ENCODE measurements around the gene WNT3A.
"Not testable (repeated sequence)": the region's sequence is repeated elsewhere in the genome, so short reads cannot be mapped to it uniquely, and the experiment has no call there.

The WNT3A gene

DNA sequence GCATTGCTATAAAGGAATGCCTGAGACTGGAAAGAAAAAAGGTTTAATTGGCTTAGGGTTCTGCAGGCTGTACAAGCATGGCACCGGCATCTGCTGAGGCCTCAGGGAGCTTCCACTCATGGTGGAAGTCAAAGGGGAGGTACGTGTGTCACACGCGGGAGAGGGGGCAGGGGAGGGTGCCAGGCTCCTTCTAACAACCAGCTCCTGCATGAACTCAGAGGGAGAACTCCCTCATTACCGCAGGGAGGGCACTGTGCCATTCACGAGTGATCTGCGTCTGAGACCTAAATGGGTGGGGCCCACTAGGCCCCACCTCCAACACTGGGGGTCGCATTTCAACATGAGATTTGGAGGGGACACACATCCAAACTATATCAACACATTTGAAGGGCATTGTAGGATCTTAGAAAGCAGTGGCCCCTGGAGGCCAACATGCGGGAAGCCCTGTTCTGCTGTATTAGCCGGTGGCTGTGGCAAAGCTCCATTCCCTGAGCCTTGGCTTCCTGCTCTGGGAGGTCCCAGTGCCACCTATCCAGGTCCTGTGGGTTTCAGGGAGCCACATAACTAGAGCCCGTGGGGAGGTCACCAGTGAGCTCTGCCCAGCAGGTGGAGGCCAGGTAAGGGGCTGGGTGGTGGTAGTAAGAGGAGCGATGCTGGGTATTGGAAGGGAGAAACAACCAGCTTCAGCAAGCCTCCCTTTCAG, 10.0 kb downstream of the WNT3A start:
- H3K4me3 ChIP-seq (replicated peaks; ENCODE audit: low read depth, low read length): no peak overlapping the region
- DNase-seq (ENCODE audit: extremely low read depth, insufficient read length): no peak
- no peaks in the 10 kb centered on the region; the same call in 1 of the 2 replicates for H3K27me3 ChIP-seq (replicated peaks; ENCODE audit: control insufficient read depth, insufficient read depth, low read length)
- TF ChIP-seq, protein P1, sequence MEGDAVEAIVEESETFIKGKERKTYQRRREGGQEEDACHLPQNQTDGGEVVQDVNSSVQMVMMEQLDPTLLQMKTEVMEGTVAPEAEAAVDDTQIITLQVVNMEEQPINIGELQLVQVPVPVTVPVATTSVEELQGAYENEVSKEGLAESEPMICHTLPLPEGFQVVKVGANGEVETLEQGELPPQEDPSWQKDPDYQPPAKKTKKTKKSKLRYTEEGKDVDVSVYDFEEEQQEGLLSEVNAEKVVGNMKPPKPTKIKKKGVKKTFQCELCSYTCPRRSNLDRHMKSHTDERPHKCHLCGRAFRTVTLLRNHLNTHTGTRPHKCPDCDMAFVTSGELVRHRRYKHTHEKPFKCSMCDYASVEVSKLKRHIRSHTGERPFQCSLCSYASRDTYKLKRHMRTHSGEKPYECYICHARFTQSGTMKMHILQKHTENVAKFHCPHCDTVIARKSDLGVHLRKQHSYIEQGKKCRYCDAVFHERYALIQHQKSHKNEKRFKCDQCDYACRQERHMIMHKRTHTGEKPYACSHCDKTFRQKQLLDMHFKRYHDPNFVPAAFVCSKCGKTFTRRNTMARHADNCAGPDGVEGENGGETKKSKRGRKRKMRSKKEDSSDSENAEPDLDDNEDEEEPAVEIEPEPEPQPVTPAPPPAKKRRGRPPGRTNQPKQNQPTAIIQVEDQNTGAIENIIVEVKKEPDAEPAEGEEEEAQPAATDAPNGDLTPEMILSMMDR (IDR thresholded peaks at IDR 0.05; ENCODE audit: insufficient read depth, low read length, poor library complexity, severe bottlenecking): no peak
- no peaks in the 10 kb centered on the region for H3K36me3 ChIP-seq (ENCODE audit: control insufficient read depth, insufficient read depth, low read length)

DNA sequence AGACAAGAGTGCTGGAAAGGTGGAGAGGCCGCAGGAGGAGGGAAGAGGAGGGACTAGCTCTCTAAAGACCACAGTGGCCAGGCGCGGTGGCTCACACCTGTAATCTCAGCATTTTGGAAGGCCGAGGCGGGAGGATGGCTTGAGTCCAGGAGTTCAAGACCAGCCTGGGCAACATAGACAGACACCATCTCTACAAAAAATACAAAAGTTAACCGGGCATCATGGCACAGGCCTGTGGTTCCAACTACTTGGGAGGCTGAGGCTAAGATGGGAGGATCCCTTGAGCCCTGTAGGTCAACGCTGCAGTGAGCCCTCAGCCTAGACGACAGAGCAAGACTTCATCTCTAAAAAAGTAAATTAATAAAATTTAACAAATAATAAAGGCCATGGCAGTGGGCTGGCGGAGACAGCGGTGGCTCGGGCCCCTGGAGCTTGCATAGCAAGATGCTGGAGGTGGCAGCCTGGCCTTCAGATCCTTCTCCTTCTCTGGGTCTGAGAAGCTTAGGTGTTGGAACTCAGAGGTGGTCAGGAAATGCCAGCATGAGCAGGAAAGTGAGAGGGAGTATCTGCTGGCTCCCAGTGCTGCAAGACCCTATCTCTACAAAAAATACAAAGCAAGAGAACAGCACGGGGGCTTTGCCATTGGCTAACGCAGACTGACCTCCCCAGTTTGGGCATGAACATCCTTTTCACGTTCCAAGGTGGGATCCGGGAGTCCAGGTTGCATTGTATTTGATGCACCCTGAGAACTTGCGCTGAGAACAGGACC, 10.7 kb downstream of the WNT3A start:
- TF ChIP-seq, protein P1 (IDR thresholded peaks at IDR 0.05; ENCODE audit: insufficient read depth, low read length, poor library complexity, severe bottlenecking): no peak
- no peaks in the 10 kb centered on the region; the same call in 1 of the 2 replicates for H3K27me3 ChIP-seq (replicated peaks; ENCODE audit: control insufficient read depth, insufficient read depth, low read length)
- H3K4me3 ChIP-seq (replicated peaks; ENCODE audit: low read depth, low read length): no peak overlapping the region
- DNase-seq (ENCODE audit: extremely low read depth, insufficient read length): no peak
- no peaks in the 10 kb centered on the region for H3K36me3 ChIP-seq (ENCODE audit: control insufficient read depth, insufficient read depth, low read length)

DNA sequence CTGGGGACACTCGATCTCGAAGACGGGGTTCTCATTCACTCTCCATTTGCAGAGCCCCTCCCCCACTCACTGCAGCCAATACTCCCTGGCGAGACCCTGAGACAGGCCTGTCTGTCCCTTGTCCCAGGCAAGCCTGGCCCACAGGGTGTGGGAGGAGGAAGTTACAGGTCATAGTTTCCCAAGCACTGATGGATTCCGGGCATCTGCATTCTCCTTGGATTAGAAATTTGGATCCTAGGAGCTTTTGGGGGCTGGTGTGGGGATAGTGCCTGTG, 11.3 kb downstream of the WNT3A start:
- no peaks in the 10 kb centered on the region for H3K36me3 ChIP-seq (ENCODE audit: control insufficient read depth, insufficient read depth, low read length)
- no peaks in the 10 kb centered on the region; the same call in 1 of the 2 replicates for H3K27me3 ChIP-seq (replicated peaks; ENCODE audit: control insufficient read depth, insufficient read depth, low read length)
- no peak for DNase-seq (ENCODE audit: extremely low read depth, insufficient read length)
- TF ChIP-seq, protein P1 (IDR thresholded peaks at IDR 0.05; ENCODE audit: insufficient read depth, low read length, poor library complexity, severe bottlenecking): no peak
- no peak overlapping the region for H3K4me3 ChIP-seq (replicated peaks; ENCODE audit: low read depth, low read length)

DNA sequence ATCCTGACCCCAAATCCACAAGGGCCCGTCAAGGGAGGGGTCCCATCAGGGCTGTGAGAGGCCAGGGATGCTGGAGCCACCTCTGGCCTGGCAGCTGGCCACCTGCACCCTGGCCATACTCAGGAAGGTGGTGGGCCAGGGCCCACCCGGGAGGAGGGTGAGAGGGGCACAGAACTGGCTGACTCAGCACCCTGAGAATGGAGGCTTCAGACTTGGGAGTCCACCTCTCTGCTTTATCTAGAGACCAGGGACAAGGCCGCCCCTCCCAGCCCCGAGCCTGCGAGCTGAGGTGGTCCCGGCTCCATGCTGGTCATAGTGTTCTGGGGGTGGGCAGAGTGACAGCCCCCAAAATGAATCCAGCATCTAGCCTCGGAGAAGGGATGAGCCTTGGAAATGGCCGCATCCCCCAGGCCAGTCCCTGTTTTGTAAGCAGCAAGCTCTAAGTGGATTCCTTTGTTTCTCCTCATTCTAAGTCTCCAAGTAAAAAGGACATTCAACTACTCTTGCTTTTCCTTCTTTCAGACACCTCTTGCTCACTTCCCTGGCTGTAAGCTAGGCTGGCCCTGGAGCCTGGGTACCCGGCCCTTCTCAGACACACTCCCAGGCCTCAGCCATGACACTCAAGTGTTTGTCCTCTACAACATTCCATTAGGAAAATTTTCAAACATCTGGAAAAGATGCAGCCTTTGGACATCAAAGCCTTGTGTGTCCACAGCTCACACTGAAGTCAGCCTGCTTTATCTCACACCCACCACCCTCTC, 12.3 kb downstream of the WNT3A start:
- TF ChIP-seq, protein P1 (IDR thresholded peaks at IDR 0.05; ENCODE audit: insufficient read depth, low read length, poor library complexity, severe bottlenecking): no peak

DNA sequence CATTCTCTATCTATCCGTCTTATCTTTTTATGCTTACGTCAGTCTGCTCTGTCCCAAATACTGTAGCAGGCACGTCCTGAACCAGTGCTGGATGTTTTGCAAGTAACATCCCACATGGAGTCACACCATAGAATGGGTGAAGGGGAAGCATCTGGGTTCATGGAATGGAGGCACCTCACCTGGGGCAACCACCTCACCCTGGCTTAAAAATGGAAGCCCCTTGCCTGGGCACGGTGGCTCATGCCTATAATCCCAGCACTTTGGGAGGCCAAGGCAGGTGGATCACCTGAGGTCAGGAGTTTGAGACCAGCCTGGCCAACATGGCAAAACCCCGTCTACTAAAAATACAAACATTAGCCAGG, 12.9 kb downstream of the WNT3A start:
- not testable (repeated sequence) for H3K4me3 ChIP-seq (replicated peaks; ENCODE audit: low read depth, low read length); DNase-seq (ENCODE audit: extremely low read depth, insufficient read length); H3K36me3 ChIP-seq (ENCODE audit: control insufficient read depth, insufficient read depth, low read length); H3K27me3 ChIP-seq (replicated peaks; ENCODE audit: control insufficient read depth, insufficient read depth, low read length)

More for the DNA sequence above, 12.3 kb downstream of the WNT3A start:
- no peaks in the 10 kb centered on the region; the same call in 1 of the 2 replicates for H3K27me3 ChIP-seq (replicated peaks; ENCODE audit: control insufficient read depth, insufficient read depth, low read length)
- no peaks in the 10 kb centered on the region for H3K36me3 ChIP-seq (ENCODE audit: control insufficient read depth, insufficient read depth, low read length)
- no peak overlapping the region for H3K4me3 ChIP-seq (replicated peaks; ENCODE audit: low read depth, low read length)
- no peak for DNase-seq (ENCODE audit: extremely low read depth, insufficient read length)

Measured in GM06990 (cell line).